DMS53 (cell line): ENCODE results near the gene TRIOBP.
A peak's percentile ranks its signal among the peaks of the same experiment; 100 is the strongest.
"Not testable (repeated sequence)": the region's sequence is repeated elsewhere in the genome, so short reads cannot be mapped to it uniquely, and the experiment has no call there.

Experiments used
- DNase-seq: peaks from one replicate; lab custom pipeline; 2025; lab: John Stamatoyannopoulos, UW

The TRIOBP gene

GRCh38 chr22:37696657-37697537 is at the start of gene TRIOBP:
Gene TRIOBP, plus strand, starts transcription at chr22:37697048. Its CDS starts 4,318 bp downstream, at chr22:37701366.
- DNase-seq: peak; percentile 90

- no peak for DNase-seq
Measured at GRCh38 chr22:37647317-37647716, 49.5 kb upstream of the TRIOBP start.

- DNase-seq: no peak
Measured at GRCh38 chr22:37647928-37648327, 48.9 kb upstream of the TRIOBP start.

GRCh38 chr22:37650463-37651136 is 46.2 kb upstream of the TRIOBP start:
- DNase-seq: no peak

GRCh38 chr22:37654563-37655251 is 42.1 kb upstream of the TRIOBP start:
- no peak for DNase-seq

GRCh38 chr22:37655252-37655563 is 41.6 kb upstream of the TRIOBP start:
- no peak for DNase-seq

- not testable (repeated sequence) for DNase-seq
Measured at GRCh38 chr22:37656583-37656982, 40.3 kb upstream of the TRIOBP start.

- peak; percentile 32 for DNase-seq
Measured at GRCh38 chr22:37657590-37658132, 39.2 kb upstream of the TRIOBP start.

GRCh38 chr22:37658133-37659065 is 38.4 kb upstream of the TRIOBP start, which contains the start of gene PDXP:
Gene PDXP, plus strand, starts transcription at chr22:37658723. Its CDS starts 60 bp downstream, at chr22:37658783.
- peak; percentile 96 for DNase-seq

GRCh38 chr22:37659066-37659896 is 37.6 kb upstream of the TRIOBP start:
- DNase-seq: peak; percentile 23

- DNase-seq: no peak
Measured at GRCh38 chr22:37659897-37660708, 36.7 kb upstream of the TRIOBP start.

- DNase-seq: no peak
Measured at GRCh38 chr22:37660709-37661045, 36.2 kb upstream of the TRIOBP start.

GRCh38 chr22:37661160-37661924 is 35.5 kb upstream of the TRIOBP start:
- peak; percentile 10 for DNase-seq

GRCh38 chr22:37662039-37662438 is 34.8 kb upstream of the TRIOBP start:
- DNase-seq: no peak

- DNase-seq: no peak
Measured at GRCh38 chr22:37663521-37664140, 33.2 kb upstream of the TRIOBP start.

- no peak for DNase-seq
Measured at GRCh38 chr22:37664249-37665101, 32.4 kb upstream of the TRIOBP start.

- DNase-seq: no peak
Measured at GRCh38 chr22:37665487-37665886, 31.4 kb upstream of the TRIOBP start.
